Measurements from ENCODE around the gene ARHGEF16. TPM values are rescaled to one million over a fixed set of nuclear protein-coding genes. Genes with fewer than 3 reads are reported as not detected.

ARHGEF16 gene
- total RNA-seq, 1 donor from 2014 or later, result 10.6 TPM

- intact Hi-C loops (cut with DNase I), result no loop called here
- Histone ChIP-seq H3K4me1 (no peaks in the 10 kb centered on the region), H3K9me3 (no peaks in the 10 kb centered on the region), H3K27me3 (ENCODE audit: low read depth) (no peaks in the 10 kb centered on the region), H3K27ac (no peak overlapping the region), H3K36me3 (no peaks in the 10 kb centered on the region), H3K4me3 (no peak overlapping the region)
- no peak for TF ChIP-seq CTCF (IDR thresholded peaks at IDR 0.05)
- no peak for DNase-seq
- no peak for ATAC-seq
Measured at GRCh38 chr1:3473381-3473844, 18.9 kb downstream of the ARHGEF16 start.

GRCh38 chr1:3474016-3474415 lies 19.6 kb downstream of the ARHGEF16 start:
- Histone ChIP-seq H3K27me3 (ENCODE audit: low read depth) (no peaks in the 10 kb centered on the region), H3K27ac (no peak overlapping the region), H3K4me3 (no peak overlapping the region), H3K36me3 (no peaks in the 10 kb centered on the region), H3K4me1 (no peaks in the 10 kb centered on the region), H3K9me3 (no peaks in the 10 kb centered on the region)
- intact Hi-C loops (cut with DNase I), result no loop called here
- ATAC-seq (no peak), DNase-seq (no peak)
- TF ChIP-seq CTCF (IDR thresholded peaks at IDR 0.05), result no peak

DNA sequence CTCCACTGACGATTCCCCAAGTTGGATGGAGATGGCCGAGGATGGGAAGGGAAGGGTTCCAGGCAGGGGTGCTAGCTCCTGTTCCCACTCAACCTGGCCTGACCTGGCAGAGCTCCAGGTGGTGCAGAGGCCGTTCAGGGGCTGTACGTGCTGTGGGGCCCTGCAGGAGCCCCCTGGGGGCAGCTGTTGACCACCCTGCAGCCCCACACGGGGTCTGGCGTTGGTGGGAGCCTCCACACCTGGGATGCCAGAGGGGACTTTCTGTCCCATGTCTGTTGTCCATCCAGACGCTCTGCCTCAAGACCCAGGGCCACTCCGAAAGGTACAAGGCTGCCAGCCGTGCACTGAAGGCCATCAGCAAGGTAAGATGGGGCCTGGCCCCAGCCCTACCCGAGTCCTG lies 20.0 kb downstream of the ARHGEF16 start:
- Histone ChIP-seq H3K4me1 (no peaks in the 10 kb centered on the region), H3K27me3 (ENCODE audit: low read depth) (no peaks in the 10 kb centered on the region), H3K4me3 (no peak overlapping the region), H3K36me3 (no peaks in the 10 kb centered on the region), H3K27ac (no peak overlapping the region), H3K9me3 (no peaks in the 10 kb centered on the region)
- ATAC-seq, result no peak
- intact Hi-C loops (cut with DNase I), result no loop called here
- no peak for TF ChIP-seq CTCF (IDR thresholded peaks at IDR 0.05)
- no peak for DNase-seq

GRCh38 chr1:3475839-3476573 lies 21.5 kb downstream of the ARHGEF16 start:
- no peaks in the 10 kb centered on the region for H3K9me3 ChIP-seq
- no peak for ATAC-seq
- H3K27me3 ChIP-seq (ENCODE audit: low read depth), result no peaks in the 10 kb centered on the region
- intact Hi-C loops (cut with DNase I), result no loop called here
- no peak overlapping the region for H3K27ac ChIP-seq
- DNase-seq, result no peak
- H3K4me1 ChIP-seq, result no peaks in the 10 kb centered on the region
- no peak overlapping the region for H3K4me3 ChIP-seq
- no peaks in the 10 kb centered on the region for H3K36me3 ChIP-seq
- no peak for TF ChIP-seq CTCF (IDR thresholded peaks at IDR 0.05)

DNA sequence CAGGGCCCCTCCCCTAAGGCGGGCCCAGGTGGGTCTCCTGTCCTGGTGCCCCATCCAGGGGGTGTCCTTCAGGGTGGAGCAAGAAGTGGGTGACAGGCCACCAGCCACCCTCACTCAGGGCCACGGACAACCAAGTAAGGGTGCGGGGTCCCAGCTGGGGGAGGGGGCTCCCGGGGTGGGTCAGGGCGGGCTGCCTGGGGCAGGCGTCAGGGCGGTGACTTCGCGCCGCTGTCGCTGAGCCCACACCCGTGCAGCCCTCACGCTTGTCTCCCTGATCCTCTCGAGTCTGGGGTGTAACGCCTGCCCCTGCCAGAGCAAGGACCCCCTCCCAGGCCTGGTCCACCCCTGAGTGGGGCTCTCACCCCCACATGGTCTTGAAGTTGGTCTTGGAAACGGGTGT lies 22.2 kb downstream of the ARHGEF16 start:
- no peak overlapping the region for H3K4me3 ChIP-seq
- intact Hi-C loops (cut with DNase I), result no loop called here
- no peak overlapping the region for H3K27ac ChIP-seq
- no peaks in the 10 kb centered on the region for H3K4me1 ChIP-seq
- no peaks in the 10 kb centered on the region for H3K36me3 ChIP-seq
- DNase-seq, result no peak
- H3K9me3 ChIP-seq, result no peaks in the 10 kb centered on the region
- H3K27me3 ChIP-seq (ENCODE audit: low read depth), result no peaks in the 10 kb centered on the region
- no peak for ATAC-seq
- no peak for TF ChIP-seq CTCF (IDR thresholded peaks at IDR 0.05)
